ENCODE results near the gene FZD2.
A peak's percentile ranks its signal among the peaks of the same experiment; 100 is the strongest.
"Not testable (repeated sequence)": the region's sequence is repeated elsewhere in the genome, so short reads cannot be mapped to it uniquely, and the experiment has no call there.

The FZD2 gene

DNA sequence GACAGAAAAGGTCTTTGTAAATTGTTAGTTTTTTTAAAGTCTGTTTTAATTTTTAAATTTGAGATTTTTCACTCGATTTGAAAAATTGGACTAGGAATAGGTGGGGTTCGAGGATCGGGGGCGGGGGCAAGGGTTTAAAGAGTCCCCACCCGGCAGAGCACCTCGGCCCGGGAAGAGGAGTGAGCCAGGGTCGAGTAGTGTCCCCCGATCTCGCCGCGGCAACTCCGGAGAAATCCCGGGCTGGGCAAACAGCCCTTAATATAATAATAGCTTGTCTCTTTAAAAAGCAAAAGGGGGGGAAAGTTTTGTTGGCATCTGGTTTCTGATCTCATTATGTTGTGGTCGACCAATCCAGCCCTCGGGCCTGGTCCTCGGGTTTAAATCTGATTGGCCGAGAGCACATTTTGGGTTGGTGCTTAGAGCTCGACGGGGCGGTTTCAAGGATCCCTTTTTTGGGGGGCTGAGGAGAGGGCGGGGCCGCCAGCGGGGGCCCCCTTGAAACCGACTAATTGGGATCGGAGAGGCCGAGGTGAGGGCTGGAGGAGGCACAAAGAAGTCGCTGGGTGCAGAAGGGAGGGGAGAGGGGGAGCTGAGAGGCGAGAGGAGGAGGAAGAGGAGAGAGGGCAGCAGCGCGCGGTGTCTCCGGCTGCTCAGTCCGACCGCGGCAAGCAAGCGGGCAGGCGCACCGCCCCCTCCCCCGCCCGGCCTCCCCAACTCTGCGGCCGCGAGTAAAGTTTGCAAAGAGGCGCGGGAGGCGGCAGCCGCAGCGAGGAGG lies at the start of gene FZD2:
TSS of gene FZD2 (plus strand) at position 653 of the 775 bp plus-strand sequence. CDS start 205 bp downstream, outside the sequence.
- peaks cover 66% of the 10 kb centered on the region for H3K4me1 Mint-ChIP-seq

DNA sequence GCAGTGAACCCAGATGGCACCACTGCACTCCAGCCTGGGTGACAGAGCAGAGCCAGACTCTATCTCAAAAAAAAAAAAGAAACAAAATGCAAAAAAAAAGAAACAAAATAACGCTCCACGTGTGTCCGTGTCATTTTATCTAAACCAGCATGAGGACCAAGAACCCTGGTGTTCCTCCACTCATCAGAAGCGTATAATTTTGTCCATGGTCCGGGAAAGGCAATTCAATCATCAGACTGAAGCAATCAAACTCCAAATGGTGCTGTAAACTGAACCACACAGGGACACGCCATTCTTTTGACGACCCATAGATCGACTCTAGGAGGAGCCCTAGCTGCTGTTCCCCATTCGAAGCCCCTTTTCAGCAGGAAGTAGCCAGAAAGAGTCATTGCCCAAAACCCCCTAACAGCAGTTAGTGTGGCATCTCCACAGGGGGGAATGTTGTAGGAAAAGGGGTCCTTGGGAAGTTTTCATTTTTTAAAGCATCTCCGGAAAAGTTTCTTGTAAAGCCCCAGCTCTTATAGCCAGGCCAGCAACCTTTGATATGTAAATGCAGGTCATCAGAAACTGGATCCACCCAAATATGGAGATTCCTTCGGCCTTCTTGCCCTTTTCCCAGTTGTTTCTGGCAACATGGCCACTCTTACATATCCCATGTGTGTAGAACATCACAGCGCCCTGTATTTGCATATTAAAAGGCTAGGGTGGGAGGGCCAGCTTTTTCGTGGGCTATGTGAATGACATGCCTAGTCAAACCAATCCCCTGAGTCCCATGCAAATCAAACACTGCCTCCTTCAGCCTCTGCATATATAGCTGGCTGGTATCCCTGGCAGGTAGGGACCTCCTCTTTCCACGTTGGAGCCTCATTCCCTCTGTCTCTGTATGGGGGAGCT lies 45.8 kb upstream of the FZD2 start:
- Mint-ChIP-seq H3K27ac (peak overlapping the region; percentile 54), H3K4me1 (peaks cover 21% of the 10 kb centered on the region), H3K4me3 (peak overlapping the region; percentile 63)
- peak; percentile 20 for DNase-seq
- not testable (repeated sequence) for H3K36me3 Mint-ChIP-seq (ENCODE audit: low read depth); H3K27me3 Mint-ChIP-seq (ENCODE audit: low read depth, poor library complexity); H3K9me3 Mint-ChIP-seq

More for the DNA sequence above, at the start of gene FZD2:
- DNase-seq: peak; percentile 84
- H3K36me3 Mint-ChIP-seq (ENCODE audit: low read depth): peaks cover 30% of the 10 kb centered on the region
- peak within 1 kb of the TSS; percentile 98 for H3K4me3 Mint-ChIP-seq
- H3K9me3 Mint-ChIP-seq: no peaks in the 10 kb centered on the region
- TF ChIP-seq, protein P1, sequence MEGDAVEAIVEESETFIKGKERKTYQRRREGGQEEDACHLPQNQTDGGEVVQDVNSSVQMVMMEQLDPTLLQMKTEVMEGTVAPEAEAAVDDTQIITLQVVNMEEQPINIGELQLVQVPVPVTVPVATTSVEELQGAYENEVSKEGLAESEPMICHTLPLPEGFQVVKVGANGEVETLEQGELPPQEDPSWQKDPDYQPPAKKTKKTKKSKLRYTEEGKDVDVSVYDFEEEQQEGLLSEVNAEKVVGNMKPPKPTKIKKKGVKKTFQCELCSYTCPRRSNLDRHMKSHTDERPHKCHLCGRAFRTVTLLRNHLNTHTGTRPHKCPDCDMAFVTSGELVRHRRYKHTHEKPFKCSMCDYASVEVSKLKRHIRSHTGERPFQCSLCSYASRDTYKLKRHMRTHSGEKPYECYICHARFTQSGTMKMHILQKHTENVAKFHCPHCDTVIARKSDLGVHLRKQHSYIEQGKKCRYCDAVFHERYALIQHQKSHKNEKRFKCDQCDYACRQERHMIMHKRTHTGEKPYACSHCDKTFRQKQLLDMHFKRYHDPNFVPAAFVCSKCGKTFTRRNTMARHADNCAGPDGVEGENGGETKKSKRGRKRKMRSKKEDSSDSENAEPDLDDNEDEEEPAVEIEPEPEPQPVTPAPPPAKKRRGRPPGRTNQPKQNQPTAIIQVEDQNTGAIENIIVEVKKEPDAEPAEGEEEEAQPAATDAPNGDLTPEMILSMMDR (IDR thresholded peaks at IDR 0.05): no peak
- peak within 1 kb of the TSS; percentile 100 for H3K27ac Mint-ChIP-seq
- no peaks in the 10 kb centered on the region for H3K27me3 Mint-ChIP-seq (ENCODE audit: low read depth, poor library complexity)

DNA sequence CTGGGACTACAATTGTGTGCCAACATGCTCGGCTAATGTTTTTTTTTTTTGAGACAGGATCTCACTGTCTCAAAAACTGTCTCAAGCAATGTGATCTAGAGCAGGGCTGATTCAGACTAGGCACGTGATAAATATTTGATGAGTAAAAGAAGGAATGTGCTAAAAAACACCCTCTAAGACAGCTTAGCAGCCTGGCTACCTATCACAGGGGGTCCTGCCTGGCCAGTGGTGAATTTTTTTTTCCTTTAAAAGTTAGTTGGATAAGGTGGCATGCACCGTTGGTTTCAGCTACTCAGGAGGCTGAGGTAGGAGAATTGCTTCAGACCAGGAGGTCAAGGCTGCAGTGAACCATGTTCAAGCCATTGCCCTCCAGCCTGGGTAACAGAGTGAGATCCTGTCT lies 39.3 kb upstream of the FZD2 start:
- H3K4me1 Mint-ChIP-seq: peaks cover 12% of the 10 kb centered on the region
- TF ChIP-seq, protein P1 (IDR thresholded peaks at IDR 0.05): no peak
- peaks cover 9% of the 10 kb centered on the region for H3K27me3 Mint-ChIP-seq (ENCODE audit: low read depth, poor library complexity)
- H3K36me3 Mint-ChIP-seq (ENCODE audit: low read depth): no peaks in the 10 kb centered on the region
- no peak for DNase-seq
- peak overlapping the region; percentile 91 for H3K27ac Mint-ChIP-seq
- H3K4me3 Mint-ChIP-seq: no peak overlapping the region
- H3K9me3 Mint-ChIP-seq: no peaks in the 10 kb centered on the region

DNA sequence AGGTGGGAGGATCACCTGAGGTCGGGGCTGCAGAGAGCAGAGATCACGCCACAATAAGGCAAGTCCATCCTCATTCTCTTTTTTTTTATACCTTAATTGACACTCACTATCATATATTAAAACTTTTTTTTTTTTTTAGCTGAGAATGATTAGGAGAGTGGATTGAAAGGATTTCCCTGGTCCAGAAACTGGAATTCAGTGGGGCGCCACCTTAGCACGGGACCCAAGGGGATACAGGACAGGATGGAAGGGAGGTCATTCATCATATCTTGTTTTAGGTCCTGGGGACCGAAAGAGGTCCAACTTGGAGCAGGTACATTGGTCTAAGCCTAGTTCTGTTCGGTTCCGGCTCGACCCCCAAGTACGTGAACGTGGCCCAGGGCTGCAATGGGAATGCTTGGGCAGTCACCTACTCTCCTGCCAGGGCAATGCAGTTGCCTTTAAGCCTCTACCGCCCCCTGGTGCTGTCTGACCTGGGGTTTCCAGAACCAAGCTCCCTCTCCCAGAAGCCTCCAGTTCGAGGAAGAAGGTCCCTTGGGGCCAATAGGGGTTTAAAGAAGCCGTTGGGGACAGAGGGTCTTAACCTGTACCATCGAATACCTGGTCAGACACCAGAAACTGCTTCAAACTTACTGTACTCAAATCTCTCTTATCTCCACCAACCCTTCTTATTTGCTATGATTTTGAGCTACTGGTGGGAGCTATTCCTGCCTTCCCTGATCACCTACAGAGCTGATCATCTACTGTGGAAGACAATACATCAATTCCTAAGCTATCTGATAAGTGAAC lies 34.2 kb upstream of the FZD2 start:
- H3K4me1 Mint-ChIP-seq: peaks cover 4% of the 10 kb centered on the region
- peaks cover 11% of the 10 kb centered on the region for H3K36me3 Mint-ChIP-seq (ENCODE audit: low read depth)
- TF ChIP-seq, protein P1 (IDR thresholded peaks at IDR 0.05): peak; percentile 35
- no peak overlapping the region for H3K4me3 Mint-ChIP-seq
- H3K9me3 Mint-ChIP-seq: peaks cover 32% of the 10 kb centered on the region
- peak; percentile 47 for DNase-seq
- no peak overlapping the region for H3K27ac Mint-ChIP-seq
- H3K27me3 Mint-ChIP-seq (ENCODE audit: low read depth, poor library complexity): peaks cover 9% of the 10 kb centered on the region

DNA sequence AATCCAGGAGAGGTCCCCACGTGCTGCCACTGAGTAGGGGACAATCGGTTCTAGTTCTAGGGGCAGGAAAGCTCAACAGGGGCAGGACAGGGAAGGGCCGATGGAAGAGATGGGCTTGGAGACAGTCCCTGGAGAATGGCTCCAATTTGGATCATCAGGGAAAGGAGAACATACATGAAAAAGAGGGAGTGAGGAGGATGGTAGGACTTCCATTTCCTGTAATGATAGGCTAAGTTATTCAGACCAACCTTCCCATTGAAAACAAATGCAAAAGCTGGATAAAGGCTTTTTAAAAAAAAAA lies 33.7 kb upstream of the FZD2 start:
- H3K4me1 Mint-ChIP-seq: no peaks in the 10 kb centered on the region
- H3K4me3 Mint-ChIP-seq: no peak overlapping the region
- H3K27me3 Mint-ChIP-seq (ENCODE audit: low read depth, poor library complexity): peaks cover 9% of the 10 kb centered on the region
- DNase-seq: no peak
- peaks cover 11% of the 10 kb centered on the region for H3K36me3 Mint-ChIP-seq (ENCODE audit: low read depth)
- no peak overlapping the region for H3K27ac Mint-ChIP-seq
- TF ChIP-seq, protein P1 (IDR thresholded peaks at IDR 0.05): no peak
- peaks cover 36% of the 10 kb centered on the region for H3K9me3 Mint-ChIP-seq

DNA sequence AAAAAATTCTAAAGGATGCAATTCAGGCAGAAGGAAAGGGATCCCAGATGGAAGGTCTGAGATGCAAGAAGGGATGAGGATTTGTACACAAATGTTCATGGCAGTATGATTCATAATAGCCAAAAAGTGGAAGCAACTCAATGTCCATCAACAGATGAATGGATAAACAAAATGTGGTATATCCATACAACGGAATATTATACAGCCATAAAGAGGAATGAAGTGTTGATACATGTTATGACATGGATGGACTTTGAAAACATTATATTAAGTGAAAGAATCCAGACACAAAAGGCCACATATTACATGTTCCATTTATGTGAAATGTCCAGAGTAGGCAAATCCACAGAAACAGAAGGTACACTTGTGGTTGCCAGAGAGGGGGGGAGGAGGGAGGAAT lies 30.2 kb upstream of the FZD2 start:
- no peak for DNase-seq
- Mint-ChIP-seq H3K4me3 (no peak overlapping the region), H3K36me3 (ENCODE audit: low read depth) (peaks cover 11% of the 10 kb centered on the region), H3K27me3 (ENCODE audit: low read depth, poor library complexity) (peaks cover 8% of the 10 kb centered on the region), H3K9me3 (peaks cover 39% of the 10 kb centered on the region), H3K4me1 (peaks cover 4% of the 10 kb centered on the region), H3K27ac (no peak overlapping the region)
- TF ChIP-seq, protein P1 (IDR thresholded peaks at IDR 0.05): no peak

Data from nephron progenitor cell (in vitro differentiated cells).